K562 (cell line): ENCODE results near the gene RREB1. TPM values are rescaled to one million over a fixed set of nuclear protein-coding genes. Genes with fewer than 3 reads are reported as not detected.

Experiments
- CHD1 ChIP-seq: fragments of 200-600 bp; sonication (generic); IDR thresholded peaks from one replicate; pipeline ENCODE4 v1.6.1; 2012; ENCODE audit warnings: mild to moderate bottlenecking, moderate library complexity, low read length, inconsistent platforms
- DMBX1 ChIP-seq: fragments of 250-450 bp; sonication (Bioruptor Pico); IDR thresholded peaks from 2 replicates; pipeline ENCODE4 v1.8.0; 2022; ENCODE audit warnings: inconsistent platforms, mild to moderate bottlenecking, moderate library complexity, borderline replicate concordance
- KLF6 ChIP-seq: fragments of 250-450 bp; sonication (Bioruptor Pico); IDR thresholded peaks from 2 replicates; pipeline ENCODE4 v1.4.0; 2020; ENCODE audit warnings: mild to moderate bottlenecking, moderate library complexity, borderline replicate concordance
- MAFK ChIP-seq: IDR thresholded peaks from 2 replicates; pipeline ENCODE4 v1.6.1; 2011; ENCODE audit warnings: low read length, improper control_type of control experiment
- NR2C1 ChIP-seq, 2 experiments: fragments of 450-650 bp; IDR thresholded peaks; 2 replicates each; pipeline ENCODE4 v1.6.1; 2017; ENCODE audit warnings: mild to moderate bottlenecking in 2 of 2, antibody characterized with exemption in 1 of 2, inconsistent platforms in 1 of 2, missing compliant biosample characterization in 1 of 2, missing genetic modification characterization in 1 of 2
- POLR2AphosphoS2 ChIP-seq: IDR thresholded peaks from 2 replicates; pipeline ENCODE4 v1.6.1; 2012; ENCODE audit warnings: low read length, improper control_type of control experiment
- SMAD4 ChIP-seq: fragments of 250-450 bp; sonication (Bioruptor Pico); conservative IDR thresholded peaks from 2 replicates; pipeline ENCODE4 v1.8.0; 2021; ENCODE audit warnings: inconsistent platforms, mild to moderate bottlenecking, moderate library complexity
- ZBTB1 ChIP-seq: sonication (generic); formaldehyde crosslinking; IDR thresholded peaks from 2 replicates; pipeline ENCODE4 v1.8.1; 2023; ENCODE audit warnings: missing genetic modification reagents, low read depth, mild to moderate bottlenecking, borderline replicate concordance
- ZKSCAN8 ChIP-seq: fragments of 200-800 bp; sonication (Bioruptor generic); IDR thresholded peaks from 2 replicates; pipeline ENCODE4 v1.6.1; 2016; ENCODE audit warnings: missing genetic modification characterization, missing compliant biosample characterization
- ZNF589 ChIP-seq: fragments of 200-800 bp; sonication (Bioruptor generic); IDR thresholded peaks from 2 replicates; pipeline ENCODE4 v1.6.1; 2016; ENCODE audit warnings: low read depth, missing genetic modification characterization, missing compliant biosample characterization
- ZNF75A ChIP-seq: fragments of 450-650 bp; formaldehyde crosslinking; IDR thresholded peaks from 2 replicates; pipeline ENCODE4 v1.4.0; 2020; ENCODE audit warnings: mild to moderate bottlenecking
- ZSCAN32 ChIP-seq: fragments of 450-650 bp; formaldehyde crosslinking; IDR thresholded peaks from 2 replicates; pipeline ENCODE4 v1.4.0; 2020; ENCODE audit warnings: mild to moderate bottlenecking, moderate library complexity
- polyA plus RNA-seq, 8 experiments: library from polyadenylated mRNA; depleted of rRNA in 4 of 8; stranded (reverse) in 5 of 8; unstranded in 3 of 8; fragments of >200 nt; fragmentation: Nextera tagmentation in 2 of 8; fragmentation: Illumina TruSeq in 1 of 8; extraction: Ambion mirVana in 2 of 8; extraction: Trizol in 1 of 8; gene quantifications; 2 replicates each; pipeline versions ENCODE4 v1.2.1 to v1.2.3, GENCODE V29; 2011 to 2014; ENCODE audit warnings: inconsistent platforms in 1 of 8, missing spikeins in 1 of 8
- total RNA-seq, 7 experiments: library from RNA; depleted of rRNA in 6 of 7; stranded (reverse); fragments of >200 nt in 6 of 7; fragmentation: Illumina TruSeq in 2 of 7; extraction: Trizol in 2 of 7; gene quantifications; 2 replicates each; pipeline versions ENCODE4 v1.2.1 to v1.2.3, GENCODE V29; 2011 to 2021; ENCODE audit warnings: low replicate concordance in 1 of 7
- TF ChIP-seq, protein P1 (sequence below): fragments of 450-650 bp; IDR thresholded peaks from 2 replicates; pipeline ENCODE4 v1.6.1; 2016; ENCODE audit warnings: mild to moderate bottlenecking
- TF ChIP-seq, protein P2 (sequence below): fragments of 450-650 bp; formaldehyde crosslinking; conservative IDR thresholded peaks from 2 replicates; pipeline ENCODE4 v1.4.0; 2022; ENCODE audit warnings: mild to moderate bottlenecking, missing genetic modification characterization
- TF ChIP-seq, protein P3 (sequence below), 3 experiments: fragments of 200-800 bp in 1 of 3; sonication (Bioruptor generic) in 1 of 3; sonication (generic) in 1 of 3; formaldehyde crosslinking in 1 of 3; IDR thresholded peaks; 2 replicates each; pipeline versions ENCODE4 v1.6.1 to v1.8.0; 2016 to 2022; ENCODE audit warnings: mild to moderate bottlenecking in 2 of 3, missing compliant biosample characterization in 2 of 3, missing genetic modification characterization in 2 of 3, missing genetic modification reagents in 1 of 3
- TF ChIP-seq, protein P4 (sequence below): fragments of 450-650 bp; formaldehyde crosslinking; IDR thresholded peaks from 2 replicates; pipeline ENCODE4 v1.4.0; 2020; ENCODE audit warnings: mild to moderate bottlenecking, moderate library complexity
- TF ChIP-seq, protein P5 (sequence below): fragments of 250-450 bp; sonication (Bioruptor Pico); IDR thresholded peaks from 2 replicates; pipeline ENCODE4 v1.6.1; 2021; ENCODE audit warnings: mild to moderate bottlenecking
- TF ChIP-seq, protein P6 (sequence below): sonication (generic); formaldehyde crosslinking; IDR thresholded peaks from 2 replicates; pipeline ENCODE4 v1.5.0; 2020; ENCODE audit warnings: missing genetic modification reagents

RREB1 gene
- total and polyA plus RNA-seq, 9 of the 15 experiments (the other 6 are each of a cell fraction or from before 2014, with no cell fraction given) = 3.3 to 64.2 (median 19.3) TPM

DNA sequence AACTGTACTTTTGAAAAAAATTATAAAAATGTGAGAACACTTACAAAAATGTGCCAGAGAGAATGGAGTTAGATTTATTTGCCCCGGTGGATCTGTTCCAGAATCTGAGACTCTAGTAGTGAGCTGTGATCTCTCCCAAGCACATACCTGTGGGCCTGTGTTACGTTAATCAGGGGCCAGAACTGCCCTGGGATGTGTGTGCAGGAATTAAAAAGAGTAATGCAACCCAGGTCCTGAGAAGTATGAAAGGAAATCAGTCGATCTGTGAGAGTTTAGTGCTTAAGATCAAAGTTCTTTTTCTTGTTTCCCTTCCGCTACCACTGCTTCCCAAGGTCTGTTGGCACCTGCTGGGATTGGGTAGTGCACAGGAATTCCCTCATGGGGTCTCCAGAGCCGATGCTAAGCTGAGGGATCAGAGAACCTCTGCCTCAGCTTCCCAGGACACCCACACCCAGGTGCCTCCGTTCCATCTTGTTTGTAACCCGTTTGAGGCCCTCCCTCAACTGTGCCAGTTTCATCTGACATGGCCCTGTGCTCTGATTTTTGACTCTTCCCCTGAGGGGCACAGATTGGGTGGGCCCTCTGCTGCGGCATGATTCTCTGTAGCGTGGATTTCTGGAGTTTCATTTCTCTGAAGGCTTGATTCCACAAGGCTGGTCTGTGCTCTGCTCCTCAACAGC, 87.7 kb downstream of the RREB1 start (continued):
- TF ChIP-seq, protein P1, sequence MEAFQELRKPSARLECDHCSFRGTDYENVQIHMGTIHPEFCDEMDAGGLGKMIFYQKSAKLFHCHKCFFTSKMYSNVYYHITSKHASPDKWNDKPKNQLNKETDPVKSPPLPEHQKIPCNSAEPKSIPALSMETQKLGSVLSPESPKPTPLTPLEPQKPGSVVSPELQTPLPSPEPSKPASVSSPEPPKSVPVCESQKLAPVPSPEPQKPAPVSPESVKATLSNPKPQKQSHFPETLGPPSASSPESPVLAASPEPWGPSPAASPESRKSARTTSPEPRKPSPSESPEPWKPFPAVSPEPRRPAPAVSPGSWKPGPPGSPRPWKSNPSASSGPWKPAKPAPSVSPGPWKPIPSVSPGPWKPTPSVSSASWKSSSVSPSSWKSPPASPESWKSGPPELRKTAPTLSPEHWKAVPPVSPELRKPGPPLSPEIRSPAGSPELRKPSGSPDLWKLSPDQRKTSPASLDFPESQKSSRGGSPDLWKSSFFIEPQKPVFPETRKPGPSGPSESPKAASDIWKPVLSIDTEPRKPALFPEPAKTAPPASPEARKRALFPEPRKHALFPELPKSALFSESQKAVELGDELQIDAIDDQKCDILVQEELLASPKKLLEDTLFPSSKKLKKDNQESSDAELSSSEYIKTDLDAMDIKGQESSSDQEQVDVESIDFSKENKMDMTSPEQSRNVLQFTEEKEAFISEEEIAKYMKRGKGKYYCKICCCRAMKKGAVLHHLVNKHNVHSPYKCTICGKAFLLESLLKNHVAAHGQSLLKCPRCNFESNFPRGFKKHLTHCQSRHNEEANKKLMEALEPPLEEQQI = no peak
- no peak for TF ChIP-seq ZSCAN32 (CRISPR knock-in tag)
- TF ChIP-seq ZNF75A (CRISPR knock-in tag) = 0 out of 2 replicates have a peak, but pooled peaks have one; percentile 42
- TF ChIP-seq, protein P2, sequence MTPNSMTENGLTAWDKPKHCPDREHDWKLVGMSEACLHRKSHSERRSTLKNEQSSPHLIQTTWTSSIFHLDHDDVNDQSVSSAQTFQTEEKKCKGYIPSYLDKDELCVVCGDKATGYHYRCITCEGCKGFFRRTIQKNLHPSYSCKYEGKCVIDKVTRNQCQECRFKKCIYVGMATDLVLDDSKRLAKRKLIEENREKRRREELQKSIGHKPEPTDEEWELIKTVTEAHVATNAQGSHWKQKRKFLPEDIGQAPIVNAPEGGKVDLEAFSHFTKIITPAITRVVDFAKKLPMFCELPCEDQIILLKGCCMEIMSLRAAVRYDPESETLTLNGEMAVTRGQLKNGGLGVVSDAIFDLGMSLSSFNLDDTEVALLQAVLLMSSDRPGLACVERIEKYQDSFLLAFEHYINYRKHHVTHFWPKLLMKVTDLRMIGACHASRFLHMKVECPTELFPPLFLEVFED (CRISPR knock-in tag) = no peak
- TF ChIP-seq NR2C1 (IDR thresholded peaks at IDR 0.05) = no peak
- no peak for TF ChIP-seq NR2C1 (tag; IDR thresholded peaks at IDR 0.05)
- TF ChIP-seq, protein P3, sequence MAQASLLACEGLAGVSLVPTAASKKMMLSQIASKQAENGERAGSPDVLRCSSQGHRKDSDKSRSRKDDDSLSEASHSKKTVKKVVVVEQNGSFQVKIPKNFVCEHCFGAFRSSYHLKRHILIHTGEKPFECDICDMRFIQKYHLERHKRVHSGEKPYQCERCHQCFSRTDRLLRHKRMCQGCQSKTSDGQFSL (CRISPR knock-in tag; IDR thresholded peaks at IDR 0.05) = no peak
- TF ChIP-seq, protein P3 (tag; IDR thresholded peaks at IDR 0.05) = peak in 1 of 2 experiments; percentile 51; a peak in 1 of 4 replicates
- peak; percentile 73; the same call in 1 of the 2 replicates for TF ChIP-seq SMAD4 (CRISPR knock-in tag)
- TF ChIP-seq, protein P4, sequence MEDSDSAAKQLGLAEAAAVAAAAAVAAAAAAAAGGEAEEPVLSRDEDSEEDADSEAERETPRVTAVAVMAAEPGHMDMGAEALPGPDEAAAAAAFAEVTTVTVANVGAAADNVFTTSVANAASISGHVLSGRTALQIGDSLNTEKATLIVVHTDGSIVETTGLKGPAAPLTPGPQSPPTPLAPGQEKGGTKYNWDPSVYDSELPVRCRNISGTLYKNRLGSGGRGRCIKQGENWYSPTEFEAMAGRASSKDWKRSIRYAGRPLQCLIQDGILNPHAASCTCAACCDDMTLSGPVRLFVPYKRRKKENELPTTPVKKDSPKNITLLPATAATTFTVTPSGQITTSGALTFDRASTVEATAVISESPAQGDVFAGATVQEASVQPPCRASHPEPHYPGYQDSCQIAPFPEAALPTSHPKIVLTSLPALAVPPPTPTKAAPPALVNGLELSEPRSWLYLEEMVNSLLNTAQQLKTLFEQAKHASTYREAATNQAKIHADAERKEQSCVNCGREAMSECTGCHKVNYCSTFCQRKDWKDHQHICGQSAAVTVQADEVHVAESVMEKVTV (CRISPR knock-in tag) = no peak
- TF ChIP-seq ZNF589 (CRISPR knock-in tag) = no peak
- TF ChIP-seq ZKSCAN8 (CRISPR knock-in tag) = 0 out of 2 replicates have a peak, but pooled peaks have one; percentile 16
- TF ChIP-seq, protein P5, sequence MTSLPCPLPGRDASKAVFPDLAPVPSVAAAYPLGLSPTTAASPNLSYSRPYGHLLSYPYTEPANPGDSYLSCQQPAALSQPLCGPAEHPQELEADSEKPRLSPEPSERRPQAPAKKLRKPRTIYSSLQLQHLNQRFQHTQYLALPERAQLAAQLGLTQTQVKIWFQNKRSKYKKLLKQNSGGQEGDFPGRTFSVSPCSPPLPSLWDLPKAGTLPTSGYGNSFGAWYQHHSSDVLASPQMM (CRISPR knock-in tag) = no peak
- TF ChIP-seq KLF6 = peak; percentile 18; the same call in 1 of the 2 replicates
- peak; percentile 45 for TF ChIP-seq CHD1
- TF ChIP-seq, protein P6, sequence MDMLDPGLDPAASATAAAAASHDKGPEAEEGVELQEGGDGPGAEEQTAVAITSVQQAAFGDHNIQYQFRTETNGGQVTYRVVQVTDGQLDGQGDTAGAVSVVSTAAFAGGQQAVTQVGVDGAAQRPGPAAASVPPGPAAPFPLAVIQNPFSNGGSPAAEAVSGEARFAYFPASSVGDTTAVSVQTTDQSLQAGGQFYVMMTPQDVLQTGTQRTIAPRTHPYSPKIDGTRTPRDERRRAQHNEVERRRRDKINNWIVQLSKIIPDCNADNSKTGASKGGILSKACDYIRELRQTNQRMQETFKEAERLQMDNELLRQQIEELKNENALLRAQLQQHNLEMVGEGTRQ (CRISPR knock-in tag) = no peak
- TF ChIP-seq ZBTB1 = no peak
- TF ChIP-seq POLR2AphosphoS2 = no peak
- peak; percentile 76 for TF ChIP-seq DMBX1 (CRISPR knock-in tag)
- TF ChIP-seq MAFK = no peak
